Astrocyte of the spinal cord (primary cell): ENCODE measurements around the gene STH.

Experiments used
- DNase-seq: peaks from one replicate; pipeline ENCODE4 v3.0.0; 2011; ENCODE audit warnings: low read depth, low spot score
- H3K4me3 ChIP-seq: 2 replicates; pipeline ENCODE4 v1.5.1; 2011; ENCODE audit warnings: low read depth, mild to moderate bottlenecking, low read length, moderate library complexity
- CTCF ChIP-seq: IDR thresholded peaks from 2 replicates; pipeline ENCODE4 v1.5.1; 2012; ENCODE audit warnings: low read depth, mild to moderate bottlenecking, low read length, inconsistent platforms
- in situ Hi-C: cut with HindIII; loops from 2 replicates; pipeline ENCODE4 v1.10.0; 2017; ENCODE audit warnings: low sequenced_read_pairs

STH gene

GRCh38 chr17:45982791-45983613, 16.0 kb upstream of the STH start:
- TF ChIP-seq CTCF: no peak
- in situ Hi-C loops: no loop called here
- H3K4me3 ChIP-seq: no peak overlapping the region
- DNase-seq: no peak

- TF ChIP-seq CTCF: no peak
- in situ Hi-C loops: no loop called here
Measured at GRCh38 chr17:45983614-45984310, 15.3 kb upstream of the STH start.

GRCh38 chr17:45984368-45984767, 14.7 kb upstream of the STH start:
- no peak for TF ChIP-seq CTCF
- no peak overlapping the region for H3K4me3 ChIP-seq
- in situ Hi-C loops: no loop called here
- DNase-seq: no peak

More at GRCh38 chr17:45983614-45984310, 15.3 kb upstream of the STH start:
- no peak overlapping the region for H3K4me3 ChIP-seq
- no peak for DNase-seq

- no peak for TF ChIP-seq CTCF
- in situ Hi-C loops: no loop called here
- H3K4me3 ChIP-seq: no peak overlapping the region
- DNase-seq: no peak
Measured at GRCh38 chr17:45985447-45985846, 13.6 kb upstream of the STH start.

- H3K4me3 ChIP-seq: no peak overlapping the region
- in situ Hi-C loops: no loop called here
- DNase-seq: no peak
- no peak for TF ChIP-seq CTCF
Measured at GRCh38 chr17:45986056-45986455, 13.0 kb upstream of the STH start.

GRCh38 chr17:45987706-45988105, 11.3 kb upstream of the STH start:
- no peak overlapping the region for H3K4me3 ChIP-seq
- TF ChIP-seq CTCF: no peak
- in situ Hi-C loops: no loop called here
- DNase-seq: no peak
